OCI-LY3 (cell line): Measurements from ENCODE around the gene LPP.

ENCODE experiments used
- CTCF ChIP-seq: fragments of 200-600, 300-600 bp; sonication (generic); IDR thresholded peaks from 2 replicates; pipeline ENCODE4 v1.5.1; 2014; ENCODE audit warnings: antibody characterized with exemption, low read length, low read depth
- EZH2phosphoT487 ChIP-seq: fragments of 200-600 bp; shearing (Covaris generic); IDR thresholded peaks from 2 replicates; pipeline ENCODE4 v1.6.1; 2018; ENCODE audit warnings: antibody characterized with exemption, mixed run types, low read depth

GRCh38 chr3:188480011-188480410 is 326.1 kb downstream of the LPP start:
- TF ChIP-seq CTCF (no peak), EZH2phosphoT487 (no peak)
